AG09309 (cell line): ENCODE results near the gene GNPAT.

ENCODE experiments used
- DNase-seq: peaks from one replicate; pipeline ENCODE4 v3.0.0-alpha.2; 2010; ENCODE audit warnings: low read depth
- H3K4me3 ChIP-seq: 2 replicates; pipeline ENCODE4 v1.5.1; 2011; ENCODE audit warnings: mild to moderate bottlenecking, low read depth, low read length, moderate library complexity; ENCODE audit not compliant: control insufficient read depth
- CTCF ChIP-seq: IDR thresholded peaks from 2 replicates; pipeline ENCODE4 v1.5.1; 2011; ENCODE audit warnings: mild to moderate bottlenecking, low read depth, low read length, inconsistent platforms; ENCODE audit not compliant: insufficient read depth, control insufficient read depth; ENCODE audit errors: missing control alignments

The GNPAT gene

DNA sequence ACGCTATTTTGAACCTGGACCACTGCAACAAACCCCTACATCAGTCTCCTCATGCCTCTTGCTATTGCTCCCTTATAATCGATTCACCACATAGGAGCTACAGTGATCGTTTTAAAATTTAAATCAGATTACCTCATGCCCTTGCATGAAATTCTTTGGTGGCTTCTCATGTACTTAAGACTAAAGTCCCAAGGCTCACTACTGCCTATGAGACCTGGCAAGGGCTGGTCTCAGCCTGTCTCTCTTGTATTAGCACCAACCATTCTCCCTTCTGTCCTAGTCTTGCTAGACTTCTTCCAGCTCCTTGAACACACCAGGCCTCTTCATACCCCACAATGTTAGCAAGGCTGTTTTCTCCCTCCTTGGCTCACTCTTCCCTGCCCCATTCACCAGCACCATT lies 6.5 kb upstream of the GNPAT start:
- no peak for TF ChIP-seq CTCF
- DNase-seq = no peak
- H3K4me3 ChIP-seq = no peak overlapping the region

DNA sequence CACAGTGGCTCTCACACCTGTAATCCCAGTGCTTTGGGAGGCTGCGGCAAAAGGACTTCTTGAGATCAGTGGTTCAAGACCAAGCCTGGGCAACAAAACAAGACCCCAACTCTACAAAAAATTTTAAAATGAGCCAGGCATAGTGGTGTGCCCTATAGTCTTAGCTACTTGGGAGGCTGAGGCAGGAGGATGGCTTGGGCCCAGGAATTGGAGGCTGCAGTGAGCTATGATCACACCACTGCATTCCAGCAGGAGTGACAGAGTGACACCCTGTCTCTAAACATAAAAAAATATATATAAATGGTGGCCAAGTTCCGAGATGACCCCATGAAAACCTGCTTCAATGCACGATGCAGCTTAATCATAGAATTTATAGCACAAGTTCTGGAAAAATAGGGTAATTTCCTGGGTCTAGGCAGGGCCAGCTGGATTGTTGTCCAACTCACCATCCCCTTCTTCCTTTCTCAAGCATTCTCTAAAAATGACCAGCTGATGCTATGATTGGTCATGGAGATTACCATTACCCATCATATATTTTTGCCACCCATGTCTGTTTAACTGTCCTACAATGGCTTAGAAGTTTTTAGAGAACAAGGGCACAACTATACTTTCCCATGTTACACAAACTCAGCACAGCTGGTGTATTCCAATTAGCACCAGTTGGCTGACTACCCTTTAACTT lies 5.3 kb upstream of the GNPAT start:
- no peak for TF ChIP-seq CTCF
- DNase-seq = no peak
- H3K4me3 ChIP-seq = no peak overlapping the region

- DNase-seq = no peak
- H3K4me3 ChIP-seq = no peak overlapping the region
- TF ChIP-seq CTCF = no peak
These were observed 4.8 kb upstream of the GNPAT start for GRCh38 chr1:231236208-231236591.

DNA sequence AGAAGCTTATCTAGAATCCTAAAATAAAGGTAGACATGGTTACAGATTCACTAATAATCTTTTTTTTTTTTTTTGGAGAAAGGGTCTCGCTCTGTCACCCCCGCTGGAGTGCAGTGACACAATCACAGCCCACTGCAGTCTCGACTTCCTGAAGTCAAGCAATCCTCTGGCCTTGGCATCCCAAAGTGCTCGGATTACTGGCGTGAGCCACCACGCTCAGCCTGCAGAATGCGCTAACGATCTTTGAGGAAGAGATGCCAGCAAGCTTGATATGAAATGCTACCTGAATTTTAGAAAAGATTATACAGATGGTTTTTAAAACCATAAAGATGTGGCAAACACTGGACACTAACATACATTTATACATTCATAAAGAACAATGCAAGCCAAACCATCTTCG lies 4.1 kb upstream of the GNPAT start:
- no peak overlapping the region for H3K4me3 ChIP-seq
- DNase-seq = no peak
- TF ChIP-seq CTCF = no peak

- no peak for DNase-seq
These were observed 2.7 kb upstream of the GNPAT start for GRCh38 chr1:231238298-231238697.

GRCh38 chr1:231240531-231240882 lies 505 bp upstream of the GNPAT start:
- DNase-seq = no peak

More at GRCh38 chr1:231238298-231238697, 2.7 kb upstream of the GNPAT start:
- H3K4me3 ChIP-seq = no peak overlapping the region
- TF ChIP-seq CTCF = no peak

More at GRCh38 chr1:231240531-231240882, 505 bp upstream of the GNPAT start:
- no peak for TF ChIP-seq CTCF
- H3K4me3 ChIP-seq = peak overlapping the region; percentile 97
